GM19438 (cell line): ENCODE results near the gene GSX2.

Experiments
- ATAC-seq: cut with Tn5 transposase; IDR thresholded peaks from one replicate; pipeline ENCODE4 v1.9.1; 2021; ENCODE audit warnings: low read depth; ENCODE audit not compliant: unreplicated experiment

The GSX2 gene

DNA sequence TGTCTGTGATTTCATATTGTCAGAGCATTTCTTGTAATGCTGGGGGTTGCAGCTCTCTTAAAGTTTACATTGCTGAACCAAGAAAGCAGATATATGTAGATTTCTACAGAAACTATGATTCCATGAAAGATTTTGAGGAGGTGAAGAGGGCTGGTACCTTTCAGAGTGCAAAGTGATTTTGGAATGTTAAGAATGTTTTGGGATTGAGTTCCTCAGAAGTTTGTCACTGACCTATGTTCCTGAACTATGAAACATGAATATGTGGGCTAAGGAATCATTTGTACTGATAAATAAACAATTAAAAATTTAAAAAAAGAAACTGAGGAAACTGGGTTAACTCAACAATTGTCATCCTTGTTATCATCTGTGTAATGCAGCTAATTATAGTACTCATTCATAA lies 23.3 kb upstream of the GSX2 start:
- ATAC-seq, result no peak

DNA sequence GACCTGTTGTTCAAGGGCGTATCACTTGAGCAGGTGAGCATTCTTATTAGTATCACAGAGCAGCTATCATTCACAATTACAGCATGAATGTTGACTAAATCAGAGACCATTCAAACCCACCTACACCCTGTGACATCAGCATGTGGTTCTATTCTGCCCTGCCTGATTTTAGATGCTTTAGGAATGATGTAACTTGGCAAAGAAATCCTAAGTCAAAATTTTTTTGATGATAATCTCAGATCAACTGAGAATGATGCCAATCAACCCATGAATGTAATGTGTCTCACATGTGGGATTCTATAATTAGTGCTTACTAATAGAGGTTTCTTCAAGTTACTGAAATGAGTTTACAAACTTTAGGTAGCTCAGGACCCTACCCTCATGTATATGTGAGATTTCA lies 22.2 kb upstream of the GSX2 start:
- no peak for ATAC-seq

DNA sequence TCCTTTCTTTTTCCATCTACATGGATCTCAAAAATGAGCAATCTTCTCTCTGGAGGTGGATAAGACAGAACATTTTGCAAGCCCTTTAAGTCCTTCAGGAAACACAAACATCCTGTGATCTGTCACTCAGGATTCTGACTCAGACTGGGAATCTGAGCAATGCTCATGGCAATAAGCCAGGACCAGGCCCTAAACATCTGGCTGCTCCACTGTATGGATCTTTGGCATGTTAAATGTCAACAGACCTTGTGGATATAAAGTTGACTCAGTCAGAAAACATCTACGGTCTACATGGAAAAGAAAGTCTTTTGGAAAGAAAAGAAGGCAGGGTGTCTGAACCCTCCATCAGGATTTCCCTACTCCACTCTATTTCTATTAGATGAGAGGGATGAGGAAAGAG lies 17.8 kb upstream of the GSX2 start:
- ATAC-seq, result no peak

DNA sequence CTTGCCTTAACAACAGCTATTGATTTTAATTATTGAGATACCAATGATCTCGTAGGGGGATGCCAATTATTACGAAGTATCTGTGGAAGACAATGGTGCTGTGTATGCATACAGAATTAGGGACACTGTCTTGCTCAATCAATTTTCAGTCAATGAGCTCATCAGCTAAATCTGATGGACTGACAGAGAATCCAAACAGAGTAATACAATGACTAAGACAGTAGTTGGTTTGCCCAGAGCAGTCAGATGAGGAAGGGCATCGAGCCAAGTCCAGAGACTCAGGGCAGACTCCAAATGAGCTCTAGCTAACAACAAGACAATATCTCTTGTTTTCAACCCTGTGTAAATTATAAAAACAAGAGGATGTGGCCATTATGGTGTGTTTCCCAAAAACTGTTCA lies 14.7 kb upstream of the GSX2 start:
- ATAC-seq, result no peak

DNA sequence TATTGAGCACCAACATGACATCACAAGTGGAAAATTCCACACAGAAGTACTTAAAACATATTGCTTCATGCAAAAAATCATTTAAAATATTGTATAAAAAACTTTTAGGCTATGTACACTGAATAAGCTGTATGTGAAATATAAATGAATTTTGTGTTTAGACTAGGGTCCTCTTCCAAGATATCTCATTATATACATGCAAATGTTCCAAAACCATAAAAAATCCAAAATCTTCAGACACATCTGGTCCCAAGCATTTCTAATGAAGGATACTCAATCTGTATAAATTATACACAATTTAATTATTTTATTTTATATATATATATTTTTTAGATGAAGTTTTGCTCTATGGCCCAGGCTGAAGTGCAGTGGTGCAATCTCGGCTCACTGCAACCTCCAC lies 10.1 kb upstream of the GSX2 start:
- ATAC-seq, result no peak

DNA sequence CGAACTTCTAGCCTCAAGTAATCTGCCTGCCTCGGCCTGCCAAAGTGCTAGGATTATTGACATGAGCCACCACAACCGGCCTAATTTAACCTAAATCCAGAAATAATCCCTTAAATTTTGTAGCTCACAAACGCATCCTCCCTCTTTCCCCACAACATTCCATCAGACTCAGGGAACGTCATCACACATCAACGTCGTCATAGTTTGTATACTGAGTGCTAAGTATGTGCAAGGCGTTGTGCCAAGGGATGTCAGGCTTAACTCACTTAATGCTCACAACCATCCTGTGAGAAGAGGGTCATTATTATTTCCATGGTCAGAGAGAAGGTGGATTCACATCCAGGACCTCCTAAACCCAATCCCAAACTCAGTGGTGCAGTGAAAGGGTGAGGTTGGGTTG lies 9.6 kb upstream of the GSX2 start:
- ATAC-seq, result no peak

DNA sequence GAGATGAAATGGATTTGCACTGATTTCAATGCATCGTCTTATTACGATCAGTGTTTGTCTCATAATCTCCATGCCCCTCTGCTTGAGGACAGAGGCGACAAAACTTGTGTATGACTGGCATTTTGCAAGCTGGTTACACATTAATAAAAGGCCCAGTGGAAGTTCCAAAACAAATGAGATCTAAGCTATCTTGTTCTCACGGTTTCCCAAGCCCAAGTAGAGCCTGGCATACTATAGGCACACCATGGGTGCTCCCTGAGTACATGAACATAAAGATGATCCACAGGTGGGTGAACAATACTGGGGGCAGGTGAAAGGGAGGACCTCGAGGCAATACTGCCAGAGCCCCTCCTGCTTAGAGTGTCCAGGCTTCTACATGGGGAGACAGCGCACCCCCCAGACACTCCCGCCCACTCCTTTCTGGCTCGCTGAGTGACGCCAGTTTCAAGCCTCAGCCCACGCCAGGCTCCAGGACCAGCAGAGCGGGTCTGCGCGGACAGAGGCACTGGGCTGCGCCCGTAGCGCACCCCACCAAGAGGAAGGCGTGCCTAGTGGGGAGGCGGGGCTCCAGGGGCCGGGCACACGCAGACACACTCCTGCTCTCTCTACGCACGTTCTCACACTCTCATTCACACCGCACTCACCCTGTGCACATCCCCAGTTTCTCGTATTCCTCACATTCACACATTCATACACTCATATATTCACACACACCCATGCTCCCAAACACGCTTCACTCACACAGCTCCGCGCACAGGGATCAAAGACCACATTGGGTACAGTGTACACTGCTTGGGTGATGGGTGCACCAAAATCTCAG lies 8.9 kb upstream of the GSX2 start:
- ATAC-seq, result no peak

DNA sequence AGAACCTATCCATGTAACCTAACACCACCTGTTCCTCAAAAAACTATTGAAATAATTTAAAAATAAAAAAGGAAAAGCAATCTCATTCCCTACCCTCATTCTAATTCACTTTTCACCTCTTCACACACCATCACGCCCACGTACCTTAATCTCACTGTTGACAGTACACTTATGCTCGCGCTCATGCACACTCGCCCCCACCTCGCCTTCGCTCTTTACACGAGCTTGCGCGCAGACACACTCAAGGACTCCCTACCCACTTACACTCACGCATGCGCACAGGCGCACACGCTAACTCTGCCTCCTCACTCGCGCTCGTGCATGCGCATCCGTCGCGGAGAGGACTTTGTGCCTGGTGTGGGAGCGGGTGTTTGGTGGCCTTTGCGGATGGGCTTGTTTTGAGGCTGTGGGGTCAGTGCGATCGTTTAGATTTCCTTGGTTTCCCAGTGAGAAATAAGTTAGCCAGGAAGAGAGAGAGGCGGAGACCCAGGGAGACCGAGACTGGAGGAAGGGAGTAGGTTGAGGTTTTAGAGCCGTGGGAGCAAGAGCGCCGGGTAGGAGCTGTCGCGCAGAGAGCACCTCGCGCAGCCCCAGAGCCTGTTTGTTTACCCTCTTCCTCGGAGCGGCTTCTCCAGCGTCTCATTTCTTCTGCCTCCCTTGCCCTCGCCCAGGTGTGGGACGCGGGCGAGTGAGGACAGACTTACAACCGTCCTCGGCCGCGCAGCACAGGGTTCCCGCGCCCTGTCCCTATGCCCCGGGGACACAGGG lies 8.1 kb upstream of the GSX2 start:
- peak; percentile 77 for ATAC-seq

DNA sequence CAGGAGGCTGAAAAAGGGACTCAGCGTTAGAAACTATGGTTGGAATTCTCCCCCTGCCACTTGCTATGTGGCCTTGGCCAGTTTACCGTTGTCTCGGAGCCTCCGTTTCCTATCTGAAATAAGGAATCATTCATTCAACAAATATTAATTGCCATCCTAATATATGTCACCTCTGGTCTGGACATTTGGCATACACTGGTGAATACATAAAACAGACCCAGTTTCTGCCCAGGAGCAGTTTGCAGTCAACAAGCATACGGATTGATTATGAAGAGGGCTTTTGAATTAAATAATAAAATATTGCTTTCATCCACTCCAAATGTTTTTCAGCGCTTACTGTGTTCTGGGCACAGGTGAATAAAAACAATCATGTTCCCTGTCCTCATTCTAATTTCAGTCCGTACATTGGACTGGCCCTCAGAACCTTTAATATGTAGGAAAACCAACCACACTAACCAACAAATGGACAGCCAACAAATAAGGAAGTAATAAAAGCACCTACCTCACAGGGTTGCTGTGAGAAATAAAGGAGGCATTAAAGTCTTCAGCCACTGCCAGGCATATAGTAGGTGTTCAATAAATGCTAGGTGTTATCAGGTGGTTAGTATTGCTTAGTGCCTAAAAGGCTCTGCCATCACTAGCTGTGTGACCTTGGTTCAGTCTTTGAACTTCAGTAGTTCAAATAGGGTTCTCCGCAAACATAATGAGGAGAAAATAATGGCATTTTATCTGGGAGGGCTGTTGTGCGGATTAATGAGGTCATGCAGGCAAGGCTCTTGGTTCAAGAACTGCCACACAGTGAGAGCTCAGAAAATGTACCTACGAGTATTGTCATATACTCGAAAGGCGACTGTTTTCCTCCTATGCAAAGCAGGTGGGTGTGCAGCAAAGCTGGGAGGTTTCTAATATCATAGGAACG lies 7.3 kb upstream of the GSX2 start:
- no peak for ATAC-seq

DNA sequence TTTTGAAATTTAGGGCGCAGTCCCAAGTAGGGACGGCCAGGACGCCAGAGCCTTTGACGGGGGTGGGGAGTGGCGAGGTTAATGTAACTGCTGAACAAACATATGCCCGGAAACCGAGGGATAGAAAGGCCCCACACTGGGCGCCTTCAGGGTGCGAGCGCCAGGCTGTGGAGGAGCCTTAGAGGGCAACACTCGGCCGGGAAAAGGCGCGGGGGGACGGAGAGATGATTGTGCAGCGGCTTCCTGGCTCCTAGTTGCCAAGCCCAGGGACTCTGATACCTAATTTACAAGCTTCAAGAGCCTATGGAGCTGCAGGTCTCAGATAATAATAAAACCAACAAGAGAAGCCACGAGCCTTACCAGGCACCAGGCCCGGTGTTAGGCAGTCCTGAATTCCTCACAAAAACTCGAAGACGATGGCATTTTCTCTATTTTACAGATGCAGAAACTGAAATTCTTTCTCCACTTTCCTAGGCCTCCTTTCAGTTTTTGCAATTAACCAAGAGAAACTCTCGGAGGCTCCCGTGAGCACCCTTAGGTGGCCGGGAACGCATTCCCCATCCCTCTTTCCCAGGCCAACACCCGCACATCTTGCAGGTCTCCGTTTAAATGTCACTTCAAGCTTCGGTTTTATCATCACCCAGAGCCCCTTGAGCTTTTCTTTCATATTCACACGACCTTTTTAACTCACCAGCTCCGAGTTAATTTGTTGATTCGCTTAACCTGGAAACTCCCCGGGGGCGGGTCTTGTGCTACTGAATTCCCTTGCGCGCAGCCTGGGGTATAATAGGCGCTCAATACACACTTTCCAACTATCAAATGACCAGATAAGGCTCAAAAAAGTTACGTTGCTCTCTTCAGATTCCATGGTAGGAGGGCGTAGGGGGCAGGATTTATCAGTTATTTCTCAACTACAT lies 6.4 kb upstream of the GSX2 start:
- ATAC-seq, result no peak

DNA sequence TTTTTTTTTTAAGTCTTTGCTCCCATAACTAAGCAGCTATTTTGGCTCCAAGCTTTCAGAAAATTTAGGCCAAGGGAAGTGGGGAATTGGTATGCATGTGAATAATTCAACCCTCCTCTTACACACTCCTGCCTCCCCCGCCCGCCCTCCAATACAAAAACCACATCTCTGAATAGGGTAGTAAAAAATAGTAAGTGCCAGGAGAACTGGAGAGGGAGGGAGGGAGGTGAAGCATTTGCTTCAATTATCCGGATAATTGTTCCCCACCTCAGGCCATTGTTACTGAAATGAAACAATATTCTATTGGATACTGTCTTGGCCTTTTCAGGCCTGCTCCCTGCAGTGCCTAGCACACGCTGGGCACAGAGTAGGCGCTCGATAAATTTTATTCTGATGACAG lies 5.5 kb upstream of the GSX2 start:
- no peak for ATAC-seq

DNA sequence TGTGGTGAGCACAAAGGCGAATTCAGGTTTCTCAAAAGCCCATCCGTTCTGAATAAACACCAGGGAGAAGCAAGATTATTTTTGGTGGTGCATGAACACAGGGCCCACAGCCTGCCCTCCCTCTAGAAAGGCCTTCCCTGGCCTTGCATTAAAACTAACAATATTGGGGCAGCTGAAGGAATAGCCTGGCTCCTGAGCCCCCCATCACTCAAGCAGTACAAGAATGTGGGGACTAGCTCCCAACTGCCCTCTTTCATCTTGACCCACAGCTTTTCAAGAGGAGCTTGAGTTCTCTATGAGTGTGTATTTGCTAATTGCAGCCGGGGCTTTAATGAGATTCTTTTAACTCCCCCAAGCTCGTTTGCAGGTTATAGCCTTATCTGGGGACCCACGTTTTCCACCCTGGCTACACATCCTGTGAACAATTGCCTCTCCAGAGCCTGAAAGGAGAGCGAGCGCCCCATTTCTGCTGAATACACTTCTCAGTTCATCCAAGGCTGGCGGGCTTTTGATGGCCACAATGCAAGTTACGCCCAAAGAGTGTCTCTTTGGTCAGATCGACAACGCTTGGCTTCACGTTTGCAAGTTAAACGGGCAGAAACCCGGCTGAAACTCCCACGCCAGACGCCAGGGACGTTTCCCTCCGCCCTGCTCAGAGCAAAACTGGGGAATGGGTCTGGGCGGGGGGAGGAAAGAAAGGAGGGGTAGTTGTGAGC lies 4.7 kb upstream of the GSX2 start:
- ATAC-seq, result no peak

DNA sequence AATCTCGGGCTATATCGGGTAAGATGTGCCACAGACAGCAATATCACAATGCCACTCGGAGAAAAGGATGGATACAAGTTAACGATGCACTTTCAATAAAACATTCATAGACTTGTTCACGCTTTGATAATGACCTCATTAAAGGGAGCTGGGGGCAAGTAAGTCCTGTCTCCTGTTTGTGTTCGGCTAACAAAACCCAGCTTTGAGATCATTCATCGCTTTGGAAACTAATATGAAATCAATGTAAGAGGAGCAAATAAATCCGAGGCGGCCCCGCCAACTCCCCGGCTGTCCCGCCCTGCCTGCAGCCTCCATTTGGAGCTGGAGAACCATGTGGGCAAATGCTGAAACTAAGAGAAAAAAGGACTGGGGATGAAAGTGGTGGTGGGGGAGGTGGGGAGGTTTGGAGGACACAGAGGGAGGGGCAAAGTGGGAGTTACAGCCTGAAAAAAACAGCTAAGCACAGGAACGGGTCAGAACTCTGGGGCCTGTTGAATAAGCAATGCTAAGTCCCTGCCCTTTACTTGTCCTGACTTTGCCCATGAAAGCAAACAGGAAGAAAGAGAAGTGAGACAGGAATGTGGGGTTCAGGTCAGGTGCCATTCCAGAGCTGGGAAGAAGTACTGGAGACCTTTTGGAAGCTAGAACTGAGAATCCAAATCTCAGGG lies 3.5 kb upstream of the GSX2 start:
- no peak for ATAC-seq

DNA sequence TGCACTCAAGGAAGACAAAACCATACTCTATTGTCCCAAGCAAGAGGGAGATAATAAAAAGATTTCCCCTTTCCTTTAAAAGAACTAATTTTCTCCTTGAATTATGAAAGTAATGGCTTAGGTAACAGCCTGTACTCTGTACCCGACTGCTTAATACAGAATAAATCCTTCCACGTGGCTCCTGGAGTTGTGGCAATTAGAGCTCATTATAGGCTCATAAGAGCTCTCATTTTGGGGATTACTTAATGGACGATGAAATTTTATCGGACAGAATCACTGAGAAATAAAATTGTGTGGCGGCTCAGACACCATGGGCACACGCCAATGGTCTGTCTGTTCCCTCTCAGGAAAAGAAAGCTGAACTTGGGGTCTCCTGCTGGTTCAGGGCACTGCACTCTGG lies 2.8 kb upstream of the GSX2 start:
- ATAC-seq, result no peak

DNA sequence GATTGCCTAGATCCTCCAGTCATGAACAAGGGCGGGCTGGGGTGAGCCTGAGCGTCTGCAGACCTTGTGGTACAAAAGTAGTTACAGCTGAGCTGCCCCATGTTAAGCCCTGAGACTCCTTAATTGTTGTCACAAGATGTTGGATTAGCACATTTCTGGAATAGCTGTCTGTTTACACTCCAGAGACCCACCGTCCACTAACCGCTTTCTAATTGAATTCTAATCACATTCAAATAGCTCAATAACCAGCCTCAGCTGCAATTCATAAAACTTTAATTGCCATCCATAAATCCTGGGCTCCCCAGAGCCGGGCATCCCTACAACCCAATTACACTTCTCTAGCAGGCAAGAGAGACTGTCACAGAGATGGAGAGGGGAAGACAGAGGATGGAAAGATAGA lies 1.6 kb upstream of the GSX2 start:
- ATAC-seq, result no peak

DNA sequence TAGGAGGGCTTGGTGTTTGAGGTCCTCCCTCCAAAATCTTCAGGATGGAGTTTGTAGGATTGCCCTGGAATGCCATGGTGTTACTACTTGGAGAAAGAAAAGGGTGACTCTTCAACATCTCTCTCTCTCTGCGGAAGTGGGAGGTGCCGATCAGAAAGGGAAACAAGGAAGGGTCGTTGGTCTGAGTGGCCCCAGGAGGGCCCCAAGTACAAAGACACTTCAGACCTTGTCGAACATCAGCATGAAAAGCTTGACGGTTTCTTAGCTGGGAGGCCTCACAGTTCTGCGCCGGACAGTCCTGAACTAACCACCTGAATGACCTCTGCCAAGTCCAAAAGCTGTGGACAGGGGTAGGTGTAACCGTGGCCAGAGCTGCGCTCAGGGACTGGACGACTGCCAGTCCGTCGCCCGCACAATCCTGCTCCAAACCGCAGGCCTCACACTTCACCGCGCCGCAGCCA lies 646 bp upstream of the GSX2 start:
- no peak for ATAC-seq

DNA sequence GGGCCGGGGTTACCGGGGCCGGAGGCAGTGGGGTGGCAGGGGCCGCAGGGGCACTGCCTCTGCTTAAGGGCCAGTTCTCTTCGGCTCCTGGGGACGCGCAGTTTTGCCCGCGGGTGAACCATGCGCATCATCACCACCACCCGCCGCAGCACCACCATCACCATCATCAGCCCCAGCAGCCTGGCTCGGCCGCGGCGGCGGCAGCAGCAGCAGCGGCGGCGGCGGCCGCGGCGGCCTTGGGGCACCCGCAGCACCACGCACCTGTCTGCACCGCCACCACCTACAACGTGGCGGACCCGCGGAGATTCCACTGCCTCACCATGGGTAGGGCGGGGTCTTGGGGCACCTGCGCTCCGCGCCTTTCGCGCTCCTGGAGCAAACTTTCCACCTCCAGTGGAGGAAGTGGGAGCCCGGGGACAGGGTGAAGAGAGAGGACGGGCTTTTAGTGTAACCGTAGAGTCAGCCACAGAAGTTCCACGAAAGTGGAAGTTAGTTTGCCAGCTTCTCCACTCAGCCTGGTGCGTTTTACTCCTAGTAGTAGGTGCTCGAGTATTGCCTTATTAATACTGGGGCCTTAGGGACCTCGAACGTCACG lies 729 bp downstream of the GSX2 start:
- ATAC-seq, result no peak
